Erythroblast (primary cell): ENCODE measurements around the gene RGCC.

ENCODE experiments used
- GATA1 ChIP-seq: IDR thresholded peaks from 2 replicates; pipeline ENCODE4 v1.6.1; 2011; ENCODE audit warnings: low read depth, mild to moderate bottlenecking, control low read depth, low read length, moderate library complexity
- POLR2A ChIP-seq: IDR thresholded peaks from 2 replicates; pipeline ENCODE4 v1.6.1; 2011; ENCODE audit warnings: mild to moderate bottlenecking, low read length

GRCh38 chr13:41413872-41414271, 43.5 kb upstream of the RGCC start:
- TF ChIP-seq POLR2A: no peak
- no peak for TF ChIP-seq GATA1
